Measurements from ENCODE around the gene SPHK2. TPM values are rescaled to one million over a fixed set of nuclear protein-coding genes. Genes with fewer than 3 reads are reported as not detected.
A peak's percentile ranks its signal among the peaks of the same experiment; 100 is the strongest.

SPHK2 gene
- total RNA-seq, 1 donor: 10.9 TPM

DNA sequence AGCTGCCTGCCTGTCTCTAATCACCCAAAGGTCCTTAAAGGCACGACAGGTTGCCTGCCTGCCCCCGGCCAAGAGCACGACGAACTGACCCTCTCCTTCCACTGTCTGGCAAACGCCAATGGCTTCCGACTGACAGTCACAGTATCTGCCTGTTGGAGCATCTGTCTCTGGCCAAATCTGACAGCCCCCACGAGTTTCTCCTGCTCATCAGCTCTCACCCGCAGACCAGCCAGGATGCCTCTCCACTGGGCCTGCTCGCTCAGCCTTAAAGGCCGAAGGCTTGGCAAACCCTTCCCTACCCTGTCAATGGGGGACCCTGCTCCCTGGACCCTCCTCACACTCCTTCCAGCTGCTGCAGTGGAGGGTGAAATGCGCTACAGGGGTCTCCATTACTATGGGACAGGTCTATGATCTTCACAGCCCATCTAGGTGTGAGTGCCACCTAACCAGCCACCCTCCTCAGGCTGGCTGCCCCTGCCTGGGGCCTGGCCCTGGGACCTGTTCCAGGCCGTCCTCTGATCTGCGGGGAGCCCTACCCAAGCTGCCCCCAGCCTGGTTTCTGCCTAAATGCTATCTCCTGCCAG is 5.4 kb upstream of the SPHK2 start:
- no peak overlapping the region for H3K4me3 ChIP-seq (ENCODE audit: low read depth, low read length)
- TF ChIP-seq, protein P1, sequence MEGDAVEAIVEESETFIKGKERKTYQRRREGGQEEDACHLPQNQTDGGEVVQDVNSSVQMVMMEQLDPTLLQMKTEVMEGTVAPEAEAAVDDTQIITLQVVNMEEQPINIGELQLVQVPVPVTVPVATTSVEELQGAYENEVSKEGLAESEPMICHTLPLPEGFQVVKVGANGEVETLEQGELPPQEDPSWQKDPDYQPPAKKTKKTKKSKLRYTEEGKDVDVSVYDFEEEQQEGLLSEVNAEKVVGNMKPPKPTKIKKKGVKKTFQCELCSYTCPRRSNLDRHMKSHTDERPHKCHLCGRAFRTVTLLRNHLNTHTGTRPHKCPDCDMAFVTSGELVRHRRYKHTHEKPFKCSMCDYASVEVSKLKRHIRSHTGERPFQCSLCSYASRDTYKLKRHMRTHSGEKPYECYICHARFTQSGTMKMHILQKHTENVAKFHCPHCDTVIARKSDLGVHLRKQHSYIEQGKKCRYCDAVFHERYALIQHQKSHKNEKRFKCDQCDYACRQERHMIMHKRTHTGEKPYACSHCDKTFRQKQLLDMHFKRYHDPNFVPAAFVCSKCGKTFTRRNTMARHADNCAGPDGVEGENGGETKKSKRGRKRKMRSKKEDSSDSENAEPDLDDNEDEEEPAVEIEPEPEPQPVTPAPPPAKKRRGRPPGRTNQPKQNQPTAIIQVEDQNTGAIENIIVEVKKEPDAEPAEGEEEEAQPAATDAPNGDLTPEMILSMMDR (IDR thresholded peaks at IDR 0.05; ENCODE audit: insufficient read depth, low read length): no peak
- DNase-seq (ENCODE audit: low read depth): no peak

DNA sequence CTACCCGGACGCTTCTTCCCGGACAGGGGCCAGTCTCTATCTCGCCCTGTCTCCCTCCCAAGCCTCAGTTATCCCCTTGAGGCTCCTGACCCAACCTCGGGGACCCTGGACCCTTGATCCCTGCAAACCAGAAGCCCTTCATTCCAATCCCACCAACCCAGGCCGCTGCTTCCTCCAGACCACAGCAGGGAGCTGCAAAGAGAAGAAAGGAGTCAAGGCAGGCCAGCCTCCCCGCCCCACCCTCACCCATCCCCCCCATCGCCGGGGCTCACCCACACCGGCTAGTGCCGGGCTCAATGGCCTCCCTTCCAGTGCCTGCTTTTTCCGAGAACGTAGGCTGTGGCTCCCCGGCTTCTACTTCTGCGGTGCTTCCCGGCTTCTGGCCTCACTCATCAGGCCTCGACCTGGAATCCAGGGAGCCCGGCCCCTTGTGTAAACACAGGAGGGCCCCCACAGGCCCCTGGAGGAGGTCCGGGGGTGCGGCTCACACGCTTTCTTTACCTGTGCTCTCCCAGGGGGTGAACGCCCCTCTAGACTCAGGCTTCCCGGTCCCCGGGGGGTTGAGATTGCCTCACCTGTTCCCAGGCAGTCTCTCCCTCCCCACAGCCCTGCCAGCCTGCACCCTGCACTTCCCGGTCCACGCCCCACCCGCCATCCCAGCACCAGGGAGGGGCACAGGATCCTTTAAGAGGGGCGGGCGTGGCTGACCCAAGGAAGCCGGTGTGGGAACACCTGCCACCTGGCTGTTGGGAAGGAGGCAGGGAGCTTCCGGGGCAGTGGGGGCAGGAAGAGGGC is 4.7 kb upstream of the SPHK2 start, which contains the start of gene FAM83E:
FAM83E (minus strand) TSS at position 641 of the 795 bp plus-strand sequence. CDS start 1,704 bp downstream, outside the sequence.
- TF ChIP-seq, protein P1 (IDR thresholded peaks at IDR 0.05; ENCODE audit: insufficient read depth, low read length): no peak
- no peak within 1 kb of the TSS for H3K4me3 ChIP-seq (ENCODE audit: low read depth, low read length)
- no peak for DNase-seq (ENCODE audit: low read depth)

DNA sequence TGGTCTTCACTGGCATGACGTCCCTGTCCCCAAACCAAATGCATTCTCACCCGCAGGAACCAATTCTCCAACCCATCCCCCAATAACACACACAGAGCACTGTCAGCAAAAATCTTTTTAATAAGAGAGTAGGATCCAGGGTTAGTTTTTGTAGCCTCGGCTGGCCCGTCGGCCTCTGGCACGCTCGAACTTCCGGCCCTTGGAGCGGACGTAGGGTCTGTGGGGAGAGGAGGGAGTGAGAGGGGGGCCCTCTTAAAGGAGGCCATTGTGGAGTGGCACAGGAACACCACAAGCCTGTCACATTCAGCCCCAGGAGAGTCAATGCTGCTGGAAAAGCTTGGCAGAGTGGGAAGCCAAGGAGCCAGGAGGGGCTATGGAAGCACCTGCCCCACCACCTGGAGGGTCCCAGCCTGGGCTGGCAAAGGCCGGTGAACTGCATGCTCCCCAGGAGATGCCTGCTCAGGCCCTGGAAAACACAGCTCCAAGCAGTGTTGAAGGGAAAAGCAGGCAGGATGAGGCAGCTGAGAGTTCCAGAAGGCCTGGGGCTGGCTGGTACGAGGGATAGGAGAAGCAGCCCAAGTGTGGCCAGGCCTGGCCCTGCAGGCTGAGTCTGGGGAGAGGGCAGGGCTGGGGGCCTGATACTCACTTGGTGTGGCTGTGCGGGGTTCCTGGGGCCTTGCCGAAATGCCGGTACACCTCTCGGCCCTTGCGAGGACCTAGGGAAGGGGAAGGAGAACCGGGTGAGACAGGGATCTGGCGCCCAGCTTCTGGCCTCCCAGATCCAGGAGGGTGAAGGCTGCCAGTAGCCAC is 3.9 kb upstream of the SPHK2 start:
- no peak for DNase-seq (ENCODE audit: low read depth)
- no peak overlapping the region for H3K4me3 ChIP-seq (ENCODE audit: low read depth, low read length)
- TF ChIP-seq, protein P1 (IDR thresholded peaks at IDR 0.05; ENCODE audit: insufficient read depth, low read length): no peak

DNA sequence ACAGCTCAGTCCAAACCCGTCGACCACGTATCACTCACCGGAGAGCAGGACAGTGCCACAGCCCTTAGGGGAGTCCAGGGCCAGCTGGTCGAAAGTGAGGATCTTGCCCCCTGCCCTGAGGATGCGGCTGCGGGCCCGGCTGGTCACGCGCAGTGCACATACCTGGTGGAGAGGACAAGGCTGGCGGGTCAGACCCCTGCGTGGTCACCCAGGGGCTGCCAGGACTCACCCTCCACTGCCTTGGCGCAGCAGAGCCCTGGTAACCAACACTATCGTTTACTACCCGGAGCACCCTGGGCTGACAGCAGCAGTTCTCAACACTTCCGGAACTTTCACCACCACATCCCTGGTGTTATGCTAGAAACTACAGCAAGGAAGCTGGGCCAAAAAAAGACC is 3.3 kb upstream of the SPHK2 start:
- TF ChIP-seq, protein P1 (IDR thresholded peaks at IDR 0.05; ENCODE audit: insufficient read depth, low read length): no peak
- H3K4me3 ChIP-seq (ENCODE audit: low read depth, low read length): no peak overlapping the region
- no peak for DNase-seq (ENCODE audit: low read depth)

DNA sequence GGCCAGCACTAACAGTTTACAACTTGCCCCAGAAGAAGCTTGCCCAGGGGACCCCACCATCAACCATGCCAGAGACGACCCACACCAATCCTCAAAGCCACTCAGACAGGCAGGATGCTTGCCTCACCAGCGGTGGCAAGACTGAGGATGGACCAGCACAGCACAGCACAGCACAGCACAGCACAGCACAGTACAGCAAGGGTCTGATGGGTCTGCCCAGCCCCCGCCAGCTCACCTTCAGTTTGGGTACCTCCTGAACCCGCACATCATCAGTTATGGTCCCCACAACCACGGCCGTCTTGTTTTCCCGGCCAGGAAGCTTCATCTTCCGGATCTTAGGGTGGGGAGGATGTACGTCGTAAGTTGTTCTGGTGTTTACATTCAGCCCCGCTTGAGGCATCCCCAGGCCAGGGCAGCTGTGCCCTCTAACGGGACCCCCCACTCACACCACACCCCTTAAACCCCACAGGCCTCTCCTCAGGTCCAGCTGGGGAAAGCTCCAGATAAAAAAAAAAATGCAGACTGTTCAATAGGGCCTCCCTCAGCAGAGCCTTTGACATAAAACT is 2.7 kb upstream of the SPHK2 start:
- TF ChIP-seq, protein P1 (IDR thresholded peaks at IDR 0.05; ENCODE audit: insufficient read depth, low read length): no peak
- no peak for DNase-seq (ENCODE audit: low read depth)
- H3K4me3 ChIP-seq (ENCODE audit: low read depth, low read length): peak overlapping the region; percentile 79

DNA sequence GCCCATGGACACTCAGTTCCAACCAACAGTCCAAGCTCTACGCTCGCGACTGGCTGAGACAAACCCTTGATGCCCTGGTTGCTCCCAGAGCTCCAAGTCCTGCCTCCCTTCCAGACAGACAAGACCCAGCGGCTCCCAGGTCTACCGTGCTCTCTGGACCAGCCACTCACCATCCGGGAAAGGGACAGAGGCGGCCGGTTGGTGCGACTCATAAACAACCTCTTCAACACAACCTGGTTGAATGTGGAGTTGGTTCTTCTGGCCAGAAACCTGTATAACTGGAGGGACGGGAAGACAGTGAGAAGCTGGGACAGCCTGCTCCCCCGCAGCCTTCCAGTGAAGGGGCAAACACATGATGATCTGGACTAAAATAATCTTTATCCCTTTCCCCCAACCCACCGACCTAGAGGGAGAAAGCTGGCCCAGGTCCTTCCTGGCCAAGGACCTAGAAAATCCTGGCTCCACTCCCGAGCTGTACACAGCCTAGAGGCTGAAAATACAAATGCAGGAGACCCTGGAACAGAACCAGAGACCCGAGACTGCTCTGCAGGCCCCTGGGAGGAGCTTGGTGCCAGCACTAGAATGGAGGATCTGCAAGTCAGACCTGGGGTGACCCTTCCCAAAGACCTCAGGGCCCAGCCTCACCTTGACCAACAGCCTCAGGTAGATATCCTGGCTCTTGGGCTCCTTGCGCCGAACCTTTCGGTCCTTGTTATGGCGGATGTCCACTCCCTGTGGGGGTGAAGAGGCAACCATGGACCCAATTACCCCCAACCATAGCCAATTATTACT is 2.0 kb upstream of the SPHK2 start:
- TF ChIP-seq, protein P1 (IDR thresholded peaks at IDR 0.05; ENCODE audit: insufficient read depth, low read length): peak; percentile 37
- H3K4me3 ChIP-seq (ENCODE audit: low read depth, low read length): peak overlapping the region; percentile 79
- DNase-seq (ENCODE audit: low read depth): peak; percentile 60

All from fibroblast of the aortic adventitia (primary cell).